AG04450 (cell line): ENCODE measurements around the gene DMD. TPM values are rescaled to one million over a fixed set of nuclear protein-coding genes. Genes with fewer than 3 reads are reported as not detected.

Source experiments
- CTCF ChIA-PET: fragments of 300-600, 350-600 bp; formaldehyde crosslinking; extraction: SDS; loops from one replicate; lab custom pipeline; 2022; ENCODE audit warnings: antibody characterized with exemption, inconsistent platforms; lab: Charles Lee
- POLR2A ChIA-PET: fragments of 350-600 bp; formaldehyde crosslinking; extraction: SDS; loops from one replicate; lab custom pipeline; 2021; ENCODE audit warnings: antibody characterized with exemption, inconsistent platforms; lab: Yijun Ruan, JAX
- DNase-seq: peaks from one replicate; pipeline ENCODE4 v3.0.0-alpha.2; 2011; ENCODE audit warnings: low read depth, low spot score
- H3K27ac ChIP-seq: one replicate; pipeline ENCODE4 v1.5.1; 2012; ENCODE audit warnings: low read depth, low read length, control low read depth
- H3K27me3 ChIP-seq: one replicate; pipeline ENCODE4 v1.6.0; 2012; ENCODE audit warnings: low read length; ENCODE audit not compliant: control insufficient read depth, insufficient read depth
- H3K4me3 ChIP-seq: 2 replicates; pipeline ENCODE4 v1.5.1; 2011; ENCODE audit warnings: mild to moderate bottlenecking, low read depth, low read length, control low read depth
- H3K9me3 ChIP-seq: 2 replicates; pipeline ENCODE4 v1.5.1; 2012; ENCODE audit warnings: low read length; ENCODE audit not compliant: control insufficient read depth, insufficient read depth
- polyA plus RNA-seq: library from polyadenylated mRNA; depleted of rRNA; stranded (reverse); fragments of >200 nt; gene quantifications from 2 replicates; pipeline ENCODE4 v1.2.3, GENCODE V29; 2011
- TF ChIP-seq, protein P1 (sequence below): IDR thresholded peaks from 2 replicates; pipeline ENCODE4 v1.5.1; 2011; ENCODE audit warnings: low read depth, low read length, control low read depth, inconsistent platforms

The DMD gene
- polyA plus RNA-seq, 1 experiment = 7.6 TPM

GRCh38 chrX:31854716-31855115 is 1356.6 kb downstream of the DMD start:
- Histone ChIP-seq H3K27me3 (no peaks in the 10 kb centered on the region), H3K4me3 (no peak overlapping the region), H3K9me3 (no peaks in the 10 kb centered on the region), H3K27ac (no peak overlapping the region)
- TF ChIP-seq, protein P1, sequence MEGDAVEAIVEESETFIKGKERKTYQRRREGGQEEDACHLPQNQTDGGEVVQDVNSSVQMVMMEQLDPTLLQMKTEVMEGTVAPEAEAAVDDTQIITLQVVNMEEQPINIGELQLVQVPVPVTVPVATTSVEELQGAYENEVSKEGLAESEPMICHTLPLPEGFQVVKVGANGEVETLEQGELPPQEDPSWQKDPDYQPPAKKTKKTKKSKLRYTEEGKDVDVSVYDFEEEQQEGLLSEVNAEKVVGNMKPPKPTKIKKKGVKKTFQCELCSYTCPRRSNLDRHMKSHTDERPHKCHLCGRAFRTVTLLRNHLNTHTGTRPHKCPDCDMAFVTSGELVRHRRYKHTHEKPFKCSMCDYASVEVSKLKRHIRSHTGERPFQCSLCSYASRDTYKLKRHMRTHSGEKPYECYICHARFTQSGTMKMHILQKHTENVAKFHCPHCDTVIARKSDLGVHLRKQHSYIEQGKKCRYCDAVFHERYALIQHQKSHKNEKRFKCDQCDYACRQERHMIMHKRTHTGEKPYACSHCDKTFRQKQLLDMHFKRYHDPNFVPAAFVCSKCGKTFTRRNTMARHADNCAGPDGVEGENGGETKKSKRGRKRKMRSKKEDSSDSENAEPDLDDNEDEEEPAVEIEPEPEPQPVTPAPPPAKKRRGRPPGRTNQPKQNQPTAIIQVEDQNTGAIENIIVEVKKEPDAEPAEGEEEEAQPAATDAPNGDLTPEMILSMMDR = no peak
- ChIA-PET CTCF (no interaction called here), POLR2A (no interaction called here)
- no peak for DNase-seq

GRCh38 chrX:31851761-31852160 is 1359.6 kb downstream of the DMD start:
- H3K27ac ChIP-seq = no peak overlapping the region
- H3K9me3 ChIP-seq = no peaks in the 10 kb centered on the region
- no peak for DNase-seq
- ChIA-PET POLR2A (no interaction called here), CTCF (no interaction called here)
- H3K4me3 ChIP-seq = no peak overlapping the region
- no peaks in the 10 kb centered on the region for H3K27me3 ChIP-seq
- TF ChIP-seq, protein P1 = no peak

GRCh38 chrX:31847773-31848172 is 1363.6 kb downstream of the DMD start:
- CTCF ChIA-PET = no interaction called here
- DNase-seq = no peak
- Histone ChIP-seq H3K4me3 (no peak overlapping the region), H3K27me3 (no peaks in the 10 kb centered on the region), H3K27ac (no peak overlapping the region), H3K9me3 (no peaks in the 10 kb centered on the region)
- TF ChIP-seq, protein P1 = no peak
- POLR2A ChIA-PET = no interaction called here

GRCh38 chrX:31845003-31845402 is 1366.3 kb downstream of the DMD start:
- no peaks in the 10 kb centered on the region for H3K27me3 ChIP-seq
- no peak overlapping the region for H3K27ac ChIP-seq
- DNase-seq = no peak
- ChIA-PET CTCF (no interaction called here), POLR2A (no interaction called here)
- no peak overlapping the region for H3K4me3 ChIP-seq
- H3K9me3 ChIP-seq = no peaks in the 10 kb centered on the region
- TF ChIP-seq, protein P1 = no peak

DNA sequence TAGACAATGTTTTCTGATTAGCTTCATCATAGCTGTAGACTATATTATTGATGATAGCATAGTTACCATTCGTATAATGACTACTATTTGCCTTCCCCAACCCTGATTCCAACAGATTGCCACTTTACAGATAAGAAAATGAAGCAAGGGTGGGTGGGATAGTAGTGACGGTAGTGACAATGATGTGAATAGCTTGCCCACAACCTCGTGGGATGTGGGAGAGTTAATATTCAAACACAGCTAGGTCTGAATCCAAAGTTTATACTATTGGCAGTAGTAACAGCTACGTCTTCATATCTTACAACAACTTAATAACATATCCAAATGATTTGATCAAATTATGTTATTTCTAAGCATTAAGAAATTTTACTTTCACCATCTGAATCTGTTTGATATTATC is 1372.7 kb downstream of the DMD start:
- Histone ChIP-seq H3K27me3 (no peaks in the 10 kb centered on the region), H3K27ac (no peak overlapping the region), H3K4me3 (no peak overlapping the region), H3K9me3 (no peaks in the 10 kb centered on the region)
- TF ChIP-seq, protein P1 = no peak
- DNase-seq = no peak
- CTCF ChIA-PET = no interaction called here
- POLR2A ChIA-PET = no interaction called here
